HL-60 (cell line): Measurements from ENCODE around the gene PLCE1.
"Not testable (repeated sequence)": the region's sequence is repeated elsewhere in the genome, so short reads cannot be mapped to it uniquely, and the experiment has no call there.

Experiments used
- DNase-seq, 2 experiments: peaks; one replicate each; pipeline ENCODE4 v3.0.0-alpha.2; 2010 to 2020; ENCODE audit warnings: low read depth in 1 of 2, low spot score in 1 of 2
- H3K27ac ChIP-seq: fragments of 250-450 bp; sonication (Bioruptor Pico); replicated peaks from 2 replicates; pipeline ENCODE4 v1.5.1; 2020; ENCODE audit warnings: mild to moderate bottlenecking, moderate library complexity
- H3K27me3 ChIP-seq: fragments of 250-450 bp; sonication (Bioruptor Pico); 2 replicates; pipeline ENCODE4 v1.5.1; 2021; ENCODE audit warnings: mild to moderate bottlenecking, moderate library complexity; ENCODE audit not compliant: insufficient read depth, poor library complexity, severe bottlenecking
- H3K4me3 ChIP-seq: replicated peaks from 2 replicates; pipeline ENCODE4 v1.5.1; 2011; ENCODE audit warnings: mild to moderate bottlenecking, control low read depth, low read length; ENCODE audit not compliant: insufficient read depth
- GABPA ChIP-seq: IDR thresholded peaks from 2 replicates; pipeline ENCODE4 v1.6.1; 2012; ENCODE audit warnings: low read depth
- POLR2AphosphoS5 ChIP-seq: IDR thresholded peaks from 2 replicates; pipeline ENCODE4 v1.6.1; 2012; ENCODE audit warnings: low read depth
- REST ChIP-seq: IDR thresholded peaks from 2 replicates; pipeline ENCODE4 v1.6.1; 2012; ENCODE audit warnings: low read depth; ENCODE audit not compliant: insufficient replicate concordance
- SPI1 ChIP-seq: IDR thresholded peaks from 2 replicates; pipeline ENCODE4 v1.6.1; 2012; ENCODE audit warnings: low read depth, mild to moderate bottlenecking, borderline replicate concordance
- TF ChIP-seq, protein P1 (sequence below): IDR thresholded peaks from one replicate; pipeline ENCODE4 v1.5.1; 2011; ENCODE audit warnings: low read length, control low read depth, inconsistent platforms; ENCODE audit not compliant: insufficient read depth

Gene PLCE1

DNA sequence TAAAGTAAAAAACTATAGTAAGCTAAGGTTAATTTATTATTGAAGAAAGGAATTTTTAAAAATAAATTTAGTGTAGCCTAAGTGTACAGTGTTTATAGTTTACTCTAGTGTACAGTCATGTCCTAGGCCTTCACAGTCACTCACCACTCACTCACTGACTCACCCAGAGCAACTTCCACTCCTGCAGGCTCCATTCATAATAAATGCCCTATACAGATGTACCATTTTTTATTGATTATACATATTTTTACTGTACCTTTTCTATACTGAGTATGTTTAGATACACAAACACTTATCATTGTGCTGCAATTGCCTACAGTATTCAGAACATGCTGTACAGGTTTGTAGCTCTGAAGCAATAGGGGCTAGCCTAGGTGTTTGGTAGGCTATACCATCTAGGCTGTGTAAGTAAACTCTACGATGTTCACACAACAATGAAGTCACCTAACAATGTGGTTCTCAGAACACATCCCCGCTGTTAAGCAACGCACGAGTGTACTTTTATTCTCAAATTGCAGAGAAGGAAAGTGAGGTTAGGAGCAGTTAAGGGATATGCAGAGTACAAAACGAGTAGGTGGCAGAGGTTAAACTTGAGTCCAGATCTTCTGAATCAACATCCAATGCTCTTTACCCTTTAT is 38.9 kb upstream of the PLCE1 start:
- DNase-seq, result no peak
- Histone ChIP-seq H3K4me3 (no peak overlapping the region), H3K27me3 (no peaks in the 10 kb centered on the region), H3K27ac (no peak overlapping the region)
- TF ChIP-seq POLR2AphosphoS5 (no peak), REST (no peak), GABPA (no peak), SPI1 (no peak)
- TF ChIP-seq, protein P1, sequence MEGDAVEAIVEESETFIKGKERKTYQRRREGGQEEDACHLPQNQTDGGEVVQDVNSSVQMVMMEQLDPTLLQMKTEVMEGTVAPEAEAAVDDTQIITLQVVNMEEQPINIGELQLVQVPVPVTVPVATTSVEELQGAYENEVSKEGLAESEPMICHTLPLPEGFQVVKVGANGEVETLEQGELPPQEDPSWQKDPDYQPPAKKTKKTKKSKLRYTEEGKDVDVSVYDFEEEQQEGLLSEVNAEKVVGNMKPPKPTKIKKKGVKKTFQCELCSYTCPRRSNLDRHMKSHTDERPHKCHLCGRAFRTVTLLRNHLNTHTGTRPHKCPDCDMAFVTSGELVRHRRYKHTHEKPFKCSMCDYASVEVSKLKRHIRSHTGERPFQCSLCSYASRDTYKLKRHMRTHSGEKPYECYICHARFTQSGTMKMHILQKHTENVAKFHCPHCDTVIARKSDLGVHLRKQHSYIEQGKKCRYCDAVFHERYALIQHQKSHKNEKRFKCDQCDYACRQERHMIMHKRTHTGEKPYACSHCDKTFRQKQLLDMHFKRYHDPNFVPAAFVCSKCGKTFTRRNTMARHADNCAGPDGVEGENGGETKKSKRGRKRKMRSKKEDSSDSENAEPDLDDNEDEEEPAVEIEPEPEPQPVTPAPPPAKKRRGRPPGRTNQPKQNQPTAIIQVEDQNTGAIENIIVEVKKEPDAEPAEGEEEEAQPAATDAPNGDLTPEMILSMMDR, result no peak

GRCh38 chr10:93958834-93959233 is 34.9 kb upstream of the PLCE1 start:
- TF ChIP-seq GABPA (no peak), POLR2AphosphoS5 (no peak)
- TF ChIP-seq, protein P1, result no peak
- H3K27ac ChIP-seq, result no peak overlapping the region
- no peak for DNase-seq
- no peak overlapping the region for H3K4me3 ChIP-seq
- H3K27me3 ChIP-seq, result no peaks in the 10 kb centered on the region

- not testable (repeated sequence) for H3K27me3 ChIP-seq, H3K4me3 ChIP-seq, H3K27ac ChIP-seq, DNase-seq
Measured at GRCh38 chr10:93960988-93961387, 32.7 kb upstream of the PLCE1 start.

DNA sequence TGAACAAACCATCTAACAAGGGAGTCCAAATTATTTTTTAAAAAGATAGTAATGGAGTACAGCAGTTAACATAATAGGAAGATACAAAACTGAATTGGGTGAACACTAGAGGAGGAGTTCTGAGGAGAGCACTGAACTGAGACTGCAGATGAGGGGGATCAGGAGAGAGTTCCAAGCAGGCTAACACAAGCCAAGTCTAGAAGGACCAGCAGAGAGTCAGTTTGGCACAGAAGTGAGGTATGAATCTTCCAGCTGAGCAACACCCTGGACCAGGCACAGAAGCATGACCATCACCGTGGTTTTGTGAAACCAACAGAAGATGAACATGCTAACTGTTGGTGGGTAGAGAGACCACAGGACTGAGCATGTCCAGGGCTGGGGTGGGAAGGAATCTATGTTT is 30.8 kb upstream of the PLCE1 start:
- DNase-seq, result no peak
- TF ChIP-seq REST (no peak), SPI1 (no peak), GABPA (no peak), POLR2AphosphoS5 (no peak)
- TF ChIP-seq, protein P1, result no peak
- Histone ChIP-seq H3K4me3 (no peak overlapping the region), H3K27me3 (no peaks in the 10 kb centered on the region), H3K27ac (no peak overlapping the region)
